Amygdala (tissue), 56 donors: ENCODE data around the gene SMPD3.
A peak's percentile ranks its signal among the peaks of the same experiment; 100 is the strongest.

Experiments
- DNase-seq, 56 donors: peaks; one replicate each; lab custom pipeline; 2025; lab: John Stamatoyannopoulos, UW

Gene SMPD3

DNA sequence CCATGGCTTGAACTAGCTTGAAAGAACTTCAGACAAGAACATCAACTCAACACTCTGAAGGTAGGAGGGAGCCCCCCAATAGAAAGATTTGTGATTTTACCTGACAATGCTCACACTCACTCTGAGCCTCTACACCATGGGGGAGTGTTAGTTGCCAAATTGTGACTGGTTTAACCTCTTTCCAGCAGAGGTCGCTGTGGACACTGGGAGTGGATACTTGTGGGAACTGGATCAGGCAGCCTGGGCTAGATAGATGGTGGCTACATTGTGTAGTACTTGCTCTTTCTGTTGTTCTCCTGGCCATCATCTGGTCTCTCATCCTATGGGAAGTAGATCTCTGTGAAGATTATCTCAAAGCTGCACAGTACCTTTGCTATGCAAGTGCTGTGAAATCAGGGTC lies 2.9 kb downstream of the SMPD3 start:
- DNase-seq, result peak in 20 of 56 donors; percentile 3 to 57 (median 18)

DNA sequence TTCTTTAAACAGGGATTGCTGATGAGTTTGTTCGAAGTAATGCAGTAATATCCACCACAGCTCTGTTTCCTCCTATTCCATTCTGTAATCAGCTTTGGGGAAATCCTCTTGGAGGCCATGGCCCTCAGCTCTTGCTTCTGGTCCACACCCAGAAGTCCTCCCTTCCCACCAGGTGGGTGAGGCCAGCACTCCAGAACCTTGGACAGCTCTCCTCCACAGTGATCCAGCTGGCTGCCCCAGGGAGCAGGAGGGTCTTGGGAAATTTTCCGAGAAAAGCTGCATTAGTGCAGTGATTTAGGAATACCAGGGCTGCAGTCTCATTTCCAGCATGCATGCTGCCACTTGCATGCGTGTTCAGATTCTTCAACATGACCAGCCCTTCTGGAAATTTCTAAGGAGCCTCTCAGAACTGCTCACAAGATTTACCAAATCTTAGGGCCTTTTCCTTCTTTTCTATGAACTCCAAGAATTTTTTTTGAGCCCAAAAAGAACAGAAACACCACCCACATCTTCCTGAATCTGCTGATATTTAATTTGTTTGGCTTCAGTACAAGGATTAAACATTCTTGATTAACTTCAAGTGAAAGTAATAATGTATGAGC lies 4.2 kb downstream of the SMPD3 start:
- peak in 1 of 56 donors; percentile 4 for DNase-seq

DNA sequence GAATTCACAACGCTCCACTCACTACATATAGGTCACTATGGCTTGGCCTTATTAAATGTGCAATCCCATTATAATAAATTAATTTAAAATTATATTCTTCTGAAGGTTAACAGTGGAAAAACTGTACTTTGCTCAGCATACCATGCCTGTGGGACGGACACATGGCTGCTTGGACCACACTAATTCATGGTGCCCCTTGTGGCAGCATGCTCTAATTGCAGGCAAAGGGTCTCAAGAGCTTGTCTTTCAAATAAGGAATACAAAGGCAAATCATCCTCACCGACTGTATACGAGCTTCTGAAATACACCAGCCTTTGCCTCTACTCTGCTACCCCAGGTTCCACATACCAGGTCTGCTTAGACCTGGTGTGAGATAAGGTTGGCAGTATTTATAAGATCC lies 11.7 kb downstream of the SMPD3 start:
- no peak for DNase-seq

DNA sequence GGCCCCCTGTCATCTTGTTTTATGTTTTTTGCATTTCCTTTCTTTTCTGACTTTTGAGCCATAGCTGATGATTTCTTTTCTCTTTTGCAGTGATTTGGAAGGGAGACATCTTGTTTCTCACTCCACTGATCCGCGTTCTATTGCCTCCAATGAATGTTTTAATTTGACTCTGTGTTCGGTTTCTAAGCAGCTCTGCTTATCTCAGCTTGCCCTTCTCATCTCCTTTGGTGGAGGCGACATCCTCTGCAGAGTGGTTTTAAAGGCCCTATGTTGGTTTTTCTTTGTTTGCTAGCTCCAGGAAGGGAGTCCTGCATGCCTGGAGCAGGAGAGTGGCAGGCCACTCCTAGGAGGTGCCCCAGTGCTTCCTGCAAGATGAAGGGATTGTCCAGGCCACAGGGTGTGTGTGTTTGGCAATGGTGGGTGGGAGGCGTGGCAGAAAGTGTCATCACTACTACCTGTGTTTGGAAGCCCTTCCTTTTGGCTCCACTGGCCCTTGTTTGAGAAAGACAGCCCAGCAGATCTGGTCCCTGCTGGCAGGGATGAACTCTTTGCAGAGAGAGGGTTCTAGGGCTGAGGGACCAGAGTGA lies 13.6 kb downstream of the SMPD3 start:
- no peak for DNase-seq

DNA sequence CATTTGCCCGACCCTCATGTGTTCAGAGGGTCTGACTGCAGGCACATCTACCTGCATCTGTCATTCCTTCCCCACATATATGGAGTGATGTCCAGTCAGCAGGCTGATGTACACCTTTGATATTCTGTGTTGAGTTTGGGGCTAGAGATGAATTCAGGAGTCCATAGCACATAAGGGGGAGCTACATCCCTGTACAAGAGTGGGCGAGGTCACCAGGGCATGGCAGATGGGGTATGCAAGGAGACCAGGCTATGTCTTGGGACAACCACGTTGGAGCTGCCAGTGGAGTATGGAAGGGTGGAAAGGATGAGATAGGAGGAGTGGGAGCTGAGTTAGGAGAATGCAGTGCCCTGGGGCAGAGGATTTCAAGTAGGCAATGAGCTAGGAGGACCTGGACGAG lies 15.0 kb downstream of the SMPD3 start:
- no peak for DNase-seq

DNA sequence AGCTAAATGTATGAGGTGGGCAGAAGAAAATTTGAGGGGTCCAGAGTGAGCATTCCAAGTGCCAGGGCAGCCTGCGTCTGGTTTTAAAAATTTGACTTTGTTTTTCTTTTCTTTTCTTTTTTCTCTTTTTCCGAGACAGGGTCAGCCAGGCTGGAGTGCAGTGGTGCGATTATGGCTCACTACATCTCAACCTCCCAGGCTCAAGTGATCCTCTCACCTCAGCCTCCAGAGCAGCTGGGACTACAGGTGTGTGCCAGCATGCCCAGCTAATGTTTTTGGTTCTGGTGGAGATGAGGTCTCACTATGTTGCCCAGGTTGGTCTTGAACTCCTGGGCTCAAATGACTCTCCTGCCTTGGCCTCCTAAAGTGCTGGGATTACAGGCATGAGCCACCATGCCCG lies 15.6 kb downstream of the SMPD3 start:
- no peak for DNase-seq

DNA sequence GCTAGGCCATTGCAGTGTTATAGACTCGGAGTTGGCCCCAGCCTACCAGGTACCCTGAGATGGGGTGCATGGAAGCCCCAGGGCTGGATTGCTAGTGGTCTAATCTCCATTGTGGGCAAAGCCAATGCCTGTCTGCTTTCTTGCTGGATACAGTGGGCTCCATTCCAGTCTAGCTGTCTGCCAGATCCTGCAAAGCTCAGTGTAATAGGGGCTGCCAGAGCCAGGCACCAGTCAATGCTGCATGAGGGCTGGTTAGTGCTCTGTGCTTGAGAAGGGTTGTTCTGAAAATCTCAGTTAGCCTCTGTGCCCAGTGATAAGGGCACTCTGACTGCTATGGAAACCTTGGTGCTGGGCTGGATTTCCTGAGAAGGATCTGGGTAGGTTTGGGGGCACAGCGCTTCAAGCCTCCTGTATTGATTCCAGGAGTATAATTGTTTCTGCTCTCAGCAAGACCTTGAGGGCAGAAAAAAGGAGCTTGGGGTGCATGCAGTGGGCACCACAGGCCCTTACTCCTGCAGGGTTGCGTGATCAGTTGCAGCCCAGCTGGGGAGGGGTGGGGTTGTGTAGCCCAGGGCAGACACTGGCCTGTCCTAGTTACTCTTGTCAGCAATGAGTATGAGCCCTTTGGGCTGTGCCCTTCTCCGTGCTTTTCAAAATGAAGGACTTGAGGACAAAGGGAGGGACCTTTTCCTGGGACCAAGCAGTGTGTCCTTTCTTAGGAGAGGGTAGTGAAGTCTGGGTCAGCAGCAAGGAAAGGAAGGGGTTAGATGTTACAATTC lies 19.0 kb downstream of the SMPD3 start:
- DNase-seq, result no peak

DNA sequence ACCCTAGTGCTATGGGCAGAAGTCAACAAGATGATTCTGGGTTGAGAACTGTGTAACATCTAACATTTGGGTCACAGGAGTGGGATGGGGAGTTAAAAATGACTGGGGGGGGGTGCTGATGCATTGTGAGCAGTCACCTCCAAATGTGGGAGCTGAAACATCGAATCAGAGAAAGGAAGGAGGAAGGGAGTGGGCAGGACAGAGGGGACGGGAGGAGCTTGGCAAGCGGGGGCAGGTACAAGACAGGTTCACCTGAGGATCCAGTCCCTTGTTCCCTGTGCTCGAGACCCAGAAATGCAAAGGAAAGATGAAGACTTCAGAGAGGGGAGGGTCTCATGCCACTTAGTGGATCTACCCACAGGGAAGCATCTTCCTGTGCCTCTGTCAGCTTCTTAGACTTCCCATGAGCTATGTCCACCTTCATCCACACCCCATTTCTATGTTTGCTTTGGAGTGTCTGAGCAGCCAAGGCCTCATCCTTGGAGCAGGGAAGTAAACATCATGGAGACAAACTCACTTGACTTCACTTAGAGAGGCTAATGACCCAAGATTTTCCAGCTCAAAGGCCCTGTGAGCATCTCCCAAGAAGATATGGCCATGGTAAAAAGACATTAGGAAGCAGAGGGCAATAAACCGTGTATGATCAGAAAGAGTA lies 20.5 kb downstream of the SMPD3 start:
- DNase-seq, result no peak

DNA sequence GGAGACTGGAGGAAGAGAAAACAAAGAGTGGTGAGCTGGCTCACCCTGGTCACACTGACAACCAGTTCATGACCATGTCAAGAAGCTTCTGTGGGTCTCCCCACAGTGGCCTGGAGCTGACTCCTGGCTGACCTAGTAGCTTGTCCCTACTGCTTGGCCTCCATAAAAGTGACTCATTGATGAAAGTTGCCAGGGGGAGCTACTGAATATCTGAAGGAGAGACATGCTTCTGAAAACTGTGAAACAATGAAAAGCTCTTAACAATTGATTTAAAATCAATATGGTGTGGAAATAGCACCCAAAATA lies 22.0 kb downstream of the SMPD3 start:
- DNase-seq, result no peak

DNA sequence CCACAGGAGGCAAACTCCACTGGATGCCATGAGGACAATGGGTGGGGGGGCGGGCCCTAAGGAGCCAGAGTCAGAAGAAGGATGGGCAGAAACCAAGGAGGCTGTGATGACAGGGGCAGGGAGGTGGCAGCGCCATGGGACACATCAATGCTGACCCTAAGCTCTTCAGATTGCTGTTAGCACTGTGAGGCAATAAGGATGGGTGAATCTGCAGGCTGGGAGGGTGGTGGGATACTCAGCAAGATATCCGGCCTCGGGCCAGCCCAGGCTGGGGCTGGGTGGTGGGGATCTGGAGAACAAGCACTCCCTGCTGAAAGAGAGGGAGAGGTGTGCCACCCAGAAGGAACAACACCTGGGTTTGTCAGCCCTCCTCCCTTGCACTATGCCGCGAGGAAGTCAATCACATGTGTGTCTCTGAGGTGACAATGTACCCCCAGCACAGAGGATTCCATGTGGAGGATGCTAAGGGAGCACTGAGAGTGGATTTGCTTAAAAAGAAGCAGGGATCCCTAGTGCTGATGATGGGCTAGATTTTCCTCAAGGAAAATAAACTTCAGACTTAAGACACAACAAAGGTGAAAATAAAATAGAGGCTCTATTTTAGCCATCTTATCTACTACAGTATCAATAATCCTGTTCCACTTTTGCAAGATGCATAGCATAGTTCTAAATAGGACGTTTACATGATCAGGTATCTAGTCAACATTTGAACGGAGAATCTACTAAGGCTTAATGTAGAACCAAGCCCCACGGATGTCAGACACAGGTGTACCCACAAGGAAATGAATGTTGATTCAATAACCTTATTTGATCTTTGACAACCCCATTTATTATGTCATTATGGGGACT lies 22.6 kb downstream of the SMPD3 start:
- no peak for DNase-seq

DNA sequence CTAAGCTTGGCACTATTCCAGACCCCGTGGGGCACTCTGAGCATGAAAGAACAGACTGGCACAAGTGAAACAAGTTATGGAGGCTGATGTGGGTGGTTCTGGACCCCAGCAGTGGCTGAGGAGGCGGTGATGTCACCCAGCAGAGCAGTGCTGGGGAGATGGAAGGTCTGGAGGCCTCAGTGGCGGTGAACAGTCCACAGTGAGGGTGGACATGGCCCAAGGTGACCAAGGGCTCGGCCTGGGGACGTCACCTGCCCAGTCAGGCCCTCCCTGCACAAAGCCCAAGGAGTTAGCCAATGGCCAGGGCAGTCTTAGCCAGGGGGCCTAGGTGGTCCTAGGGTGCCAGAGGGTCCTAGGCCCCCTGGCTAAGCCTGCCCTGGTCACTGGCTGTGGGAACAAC lies 24.5 kb downstream of the SMPD3 start:
- no peak for DNase-seq

DNA sequence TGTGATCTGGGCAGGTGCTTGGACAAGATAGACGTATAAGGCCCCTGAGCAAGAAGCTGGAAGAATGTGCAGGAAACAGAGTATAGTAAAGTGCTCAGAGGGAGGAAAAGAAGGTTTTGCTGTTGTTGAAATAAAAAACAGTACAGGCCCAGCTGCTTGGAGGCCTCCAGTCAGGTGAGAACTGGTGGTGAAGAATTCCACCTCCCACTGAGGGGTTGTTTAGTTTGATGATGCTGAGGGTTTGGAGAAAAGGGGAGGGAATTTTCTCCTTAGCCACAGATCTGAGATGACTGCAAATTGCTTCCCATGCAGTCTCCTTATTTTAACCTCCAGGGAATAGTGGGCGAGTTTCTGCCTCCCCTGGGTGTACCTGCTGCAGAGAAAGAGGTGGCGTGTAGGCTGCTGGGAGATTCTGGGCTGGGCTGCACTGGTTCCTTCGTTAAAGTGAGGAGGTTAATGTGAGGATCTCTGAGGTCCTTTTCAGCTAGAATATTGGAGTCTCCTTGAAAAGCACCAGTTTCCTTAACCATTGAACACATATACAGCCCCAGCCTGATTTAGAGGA lies 25.8 kb downstream of the SMPD3 start:
- DNase-seq, result no peak

DNA sequence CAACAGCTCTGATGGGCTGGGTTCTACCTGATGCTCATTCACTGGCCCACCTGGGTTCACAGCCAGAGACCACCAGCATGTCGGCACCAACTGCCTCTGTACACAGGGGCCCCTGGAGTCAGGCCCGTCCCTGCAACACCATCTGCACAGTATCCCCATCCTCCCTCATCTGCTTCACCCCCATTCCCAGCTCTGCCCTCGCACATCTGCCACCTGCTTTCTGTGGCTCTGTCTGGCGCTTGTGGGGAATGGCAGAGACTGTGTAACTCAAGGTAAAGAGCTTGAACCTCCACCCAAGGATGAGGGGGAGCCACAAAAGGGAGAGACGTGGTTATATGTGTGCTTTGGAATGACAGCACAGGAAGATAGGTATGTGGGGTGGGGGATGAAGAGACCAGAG lies 27.2 kb downstream of the SMPD3 start:
- DNase-seq, result no peak

DNA sequence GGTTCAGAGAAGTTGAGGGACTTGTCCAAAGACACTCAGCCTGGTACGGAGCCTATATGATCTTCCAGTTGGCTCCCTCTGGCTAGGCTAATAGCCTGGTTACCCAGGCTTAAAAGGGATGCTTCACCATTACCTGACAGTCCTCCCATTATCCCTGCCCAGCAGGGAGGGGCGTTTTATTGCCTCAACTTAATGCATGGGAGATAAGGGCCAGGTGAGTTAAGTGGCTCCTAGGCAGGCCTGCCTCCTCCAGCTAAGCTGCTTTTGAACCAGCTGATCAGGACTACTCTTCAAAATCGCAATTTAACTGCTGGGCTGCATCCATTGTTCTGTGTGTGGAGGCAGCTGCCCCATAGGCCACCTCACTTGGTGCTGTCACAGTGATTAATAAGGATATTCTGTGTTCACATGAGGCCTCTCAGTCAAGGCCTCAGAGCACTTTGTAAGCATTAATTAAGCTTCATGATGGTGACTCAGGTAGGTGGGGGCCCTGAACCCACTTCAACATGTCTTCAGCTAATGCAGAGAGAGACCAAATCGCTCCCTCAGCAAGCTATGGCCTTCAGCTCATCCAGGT lies 27.9 kb downstream of the SMPD3 start:
- no peak for DNase-seq

DNA sequence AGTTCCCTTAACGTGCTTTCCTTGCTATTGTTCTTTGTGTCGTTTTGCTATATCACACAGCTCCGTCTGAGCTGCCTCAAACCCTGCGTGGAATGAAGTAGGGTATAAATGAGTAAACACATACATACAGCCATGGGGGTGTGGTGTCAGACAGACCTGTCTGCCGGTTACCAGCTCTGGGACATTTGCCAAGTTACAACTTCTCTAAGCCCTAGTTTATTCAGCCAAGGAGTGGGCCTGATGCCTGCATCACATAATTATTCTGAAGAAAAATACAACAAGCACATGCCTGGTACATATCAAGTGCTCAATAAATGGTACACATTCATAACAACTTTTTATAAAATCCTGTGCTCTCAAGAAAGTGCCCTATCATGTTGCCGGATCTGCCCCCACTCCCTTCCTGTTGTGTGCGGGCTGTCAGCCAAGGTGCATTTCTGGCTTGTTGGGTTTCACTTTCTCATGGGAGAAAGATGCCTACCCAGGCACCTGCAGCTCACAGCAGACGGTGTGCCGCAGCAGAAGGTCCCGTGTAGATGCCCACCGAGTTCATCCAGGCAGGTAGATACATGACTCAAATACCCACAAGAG lies 30.5 kb downstream of the SMPD3 start:
- DNase-seq, result peak in 5 of 56 donors; percentile 6 to 35 (median 16)

DNA sequence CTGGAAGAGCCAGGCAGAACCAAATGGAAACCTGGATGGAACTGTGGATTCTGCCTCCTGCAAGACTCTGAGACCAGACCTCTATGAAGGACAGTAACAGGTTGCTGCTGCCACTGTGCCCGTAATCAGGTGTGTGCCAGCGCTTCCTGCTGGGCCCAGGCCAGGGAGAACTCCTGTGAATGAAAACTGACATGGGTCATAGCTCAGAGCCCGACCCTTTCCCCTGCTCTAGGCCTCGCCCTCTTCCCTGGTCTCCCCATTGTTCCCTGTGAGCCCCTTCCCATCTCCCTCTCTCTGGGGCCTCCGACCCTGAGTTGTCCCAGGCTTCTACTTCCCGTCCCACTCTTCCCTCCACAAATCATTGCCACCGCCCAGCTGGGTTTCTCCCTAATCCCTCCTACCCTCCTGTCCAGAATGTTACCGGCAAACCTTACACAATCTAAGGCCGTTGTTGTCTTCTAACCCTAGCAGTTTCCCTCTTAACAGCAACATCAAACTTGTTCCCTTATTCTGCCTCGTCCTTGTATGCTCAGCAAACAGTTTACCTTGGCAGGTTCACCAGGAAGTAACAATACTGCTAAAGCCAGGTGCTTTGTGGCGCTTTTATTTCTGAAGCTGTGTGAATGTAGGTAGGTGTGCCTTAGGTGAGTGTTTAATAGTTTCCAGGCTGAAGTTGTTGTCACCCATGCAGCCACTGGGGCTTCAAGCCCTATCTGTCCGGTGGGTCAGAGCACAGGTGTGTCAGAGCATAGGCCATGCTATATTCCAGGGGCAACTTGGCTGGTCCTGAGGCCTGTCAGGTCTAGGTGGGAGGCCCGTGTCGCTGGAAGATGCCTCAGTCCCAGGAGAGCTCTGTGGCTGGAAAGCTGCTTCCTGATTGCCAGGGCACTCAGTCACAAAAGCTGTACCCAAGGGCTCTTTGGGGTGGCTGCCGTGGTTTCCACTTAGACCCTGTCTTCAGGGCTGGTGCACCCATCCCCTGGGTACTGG lies 32.0 kb downstream of the SMPD3 start:
- no peak for DNase-seq

DNA sequence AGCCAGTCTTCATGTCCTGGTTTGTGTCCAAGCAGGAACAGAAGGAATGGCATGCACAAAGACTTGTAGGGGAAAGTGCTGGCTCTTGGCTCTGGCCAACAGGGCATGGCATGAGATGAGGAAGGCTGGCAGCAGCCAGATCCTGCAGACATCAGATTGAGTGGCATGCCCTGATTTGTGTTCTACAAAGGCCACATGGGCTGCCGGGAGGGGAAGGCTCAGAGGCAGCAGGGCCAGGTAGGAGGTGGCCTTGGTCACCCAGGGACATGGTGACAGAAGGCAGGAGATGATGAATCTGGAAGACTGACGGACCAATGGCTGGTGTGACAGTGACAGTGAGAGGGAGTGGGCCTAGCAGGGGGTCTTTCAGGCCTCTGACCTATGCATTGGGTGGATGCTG lies 33.7 kb downstream of the SMPD3 start:
- no peak for DNase-seq

DNA sequence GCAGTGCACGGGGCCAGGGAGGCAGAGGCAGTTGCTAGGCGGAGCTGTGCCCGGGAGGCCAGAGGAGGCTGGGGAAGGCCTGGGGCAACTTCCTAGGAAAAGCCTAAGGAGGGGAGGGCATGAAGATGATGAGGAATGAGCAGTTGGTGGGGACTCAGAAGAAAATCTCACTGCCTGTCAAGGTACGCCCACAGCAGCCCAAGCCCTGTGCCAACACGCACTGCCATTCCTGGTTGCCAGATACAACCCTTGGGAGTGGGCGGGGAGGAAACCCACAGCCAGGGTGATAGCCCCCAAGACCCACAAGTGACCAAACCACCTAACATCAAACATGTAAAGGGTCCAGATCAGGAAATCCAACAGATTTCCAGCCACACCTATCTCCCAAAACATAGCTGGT lies 36.2 kb downstream of the SMPD3 start:
- no peak for DNase-seq
